T-helper 9 cell (primary cell): ENCODE data around the gene IL17F.

Experiments
- DNase-seq: peaks from one replicate; pipeline ENCODE4 v3.0.0-alpha.2; 2020

The IL17F gene

GRCh38 chr6:52187098-52187497, 57.2 kb downstream of the IL17F start:
- no peak for DNase-seq
